GM19463 (cell line): ENCODE results near the gene CBY3.
"Not testable (repeated sequence)": the region's sequence is repeated elsewhere in the genome, so short reads cannot be mapped to it uniquely, and the experiment has no call there.

ENCODE experiments used
- ATAC-seq: cut with Tn5 transposase; IDR thresholded peaks from one replicate; pipeline ENCODE4 v1.9.1; 2021; ENCODE audit warnings: mild to moderate bottlenecking, moderate library complexity; ENCODE audit not compliant: unreplicated experiment

The CBY3 gene

GRCh38 chr5:179680780-179681401 lies at the start of gene CBY3:
Gene CBY3, minus strand, starts transcription at chr5:179681034. Its CDS starts 116 bp downstream, at chr5:179680918.
- no peak for ATAC-seq

- ATAC-seq = no peak
Measured at GRCh38 chr5:179730356-179730755, 49.5 kb upstream of the CBY3 start.

- ATAC-seq = no peak
Measured at GRCh38 chr5:179729727-179730126, 48.9 kb upstream of the CBY3 start.

- no peak for ATAC-seq
Measured at GRCh38 chr5:179729303-179729702, 48.5 kb upstream of the CBY3 start.

- ATAC-seq = no peak
Measured at GRCh38 chr5:179727106-179727505, 46.3 kb upstream of the CBY3 start.

- ATAC-seq = no peak
Measured at GRCh38 chr5:179724163-179724562, 43.3 kb upstream of the CBY3 start.

- ATAC-seq = no peak
Measured at GRCh38 chr5:179720222-179720621, 39.4 kb upstream of the CBY3 start.

GRCh38 chr5:179716286-179716685 lies 35.5 kb upstream of the CBY3 start:
- no peak for ATAC-seq

- no peak for ATAC-seq
Measured at GRCh38 chr5:179700401-179700918, 19.6 kb upstream of the CBY3 start.

- peak; percentile 11 for ATAC-seq
Measured at GRCh38 chr5:179699616-179700237, 18.9 kb upstream of the CBY3 start.

GRCh38 chr5:179698935-179699615 lies 18.2 kb upstream of the CBY3 start, which contains the start of gene CANX:
Gene CANX, plus strand, starts transcription at chr5:179698967. Its CDS starts 6,715 bp downstream, at chr5:179705682.
- peak; percentile 0 for ATAC-seq

- peak; percentile 83 for ATAC-seq
Measured at GRCh38 chr5:179697993-179698934, 17.4 kb upstream of the CBY3 start.

- not testable (repeated sequence) for ATAC-seq
Measured at GRCh38 chr5:179697543-179697942, 16.7 kb upstream of the CBY3 start.

GRCh38 chr5:179697108-179697507 lies 16.3 kb upstream of the CBY3 start:
- ATAC-seq = no peak

GRCh38 chr5:179696603-179697002 lies 15.8 kb upstream of the CBY3 start:
- no peak for ATAC-seq

- no peak for ATAC-seq
Measured at GRCh38 chr5:179694561-179694960, 13.7 kb upstream of the CBY3 start.

- not testable (repeated sequence) for ATAC-seq
Measured at GRCh38 chr5:179689212-179689611, 8.4 kb upstream of the CBY3 start.

GRCh38 chr5:179680014-179680779 lies 637 bp downstream of the CBY3 start:
- no peak for ATAC-seq

- ATAC-seq = peak; percentile 51
Measured at GRCh38 chr5:179679014-179679674, 1.7 kb downstream of the CBY3 start.
